Neuronal stem cell (in vitro differentiated cells): Measurements from ENCODE around the gene UTP14A.
A peak's percentile ranks its signal among the peaks of the same experiment; 100 is the strongest.

Experiments used
- DNase-seq: peaks from one replicate; pipeline ENCODE4 v3.0.0-alpha.2; 2013; ENCODE audit warnings: low spot score
- H2AFZ ChIP-seq: one replicate; pipeline ENCODE4 v1.6.1; 2013; ENCODE audit warnings: mild to moderate bottlenecking, low read length, inconsistent platforms
- H2AK5ac ChIP-seq: 2 replicates; pipeline ENCODE4 v1.6.1; 2013; ENCODE audit warnings: low read depth, mild to moderate bottlenecking, inconsistent platforms, low read length, moderate library complexity, mixed read lengths
- H2BK120ac ChIP-seq: 2 replicates; pipeline ENCODE4 v1.6.1; 2013; ENCODE audit warnings: low read depth, mild to moderate bottlenecking, inconsistent platforms, low read length, moderate library complexity, mixed read lengths
- H2BK12ac ChIP-seq: one replicate; pipeline ENCODE4 v1.6.1; 2013; ENCODE audit warnings: low read length, inconsistent platforms
- H2BK15ac ChIP-seq: 2 replicates; pipeline ENCODE4 v1.6.1; 2013; ENCODE audit warnings: mild to moderate bottlenecking, low read length, inconsistent platforms, mixed read lengths
- H2BK5ac ChIP-seq: one replicate; pipeline ENCODE4 v1.6.1; 2013; ENCODE audit warnings: inconsistent platforms, mild to moderate bottlenecking, low read length, moderate library complexity
- H3K14ac ChIP-seq: one replicate; pipeline ENCODE4 v1.6.1; 2013; ENCODE audit warnings: low read length, inconsistent platforms
- H3K18ac ChIP-seq: 2 replicates; pipeline ENCODE4 v1.6.1; 2013; ENCODE audit warnings: low read length, inconsistent platforms
- H3K23ac ChIP-seq: 2 replicates; pipeline ENCODE4 v1.6.1; 2013; ENCODE audit warnings: low read depth, mild to moderate bottlenecking, mixed read lengths, low read length, inconsistent platforms; ENCODE audit not compliant: poor library complexity
- H3K27ac ChIP-seq: replicated peaks from 3 replicates; pipeline ENCODE4 v1.5.1; 2013; ENCODE audit warnings: low read length, inconsistent platforms
- H3K27me3 ChIP-seq, 3 experiments: 2 replicates each; pipeline ENCODE4 v1.6.1; 2013; ENCODE audit warnings: low read length in 3 of 3, mild to moderate bottlenecking in 2 of 3, inconsistent platforms in 1 of 3, low read depth in 1 of 3, mixed read lengths in 1 of 3, moderate library complexity in 1 of 3; ENCODE audit not compliant: control insufficient read depth in 3 of 3, insufficient read depth in 3 of 3
- H3K36me3 ChIP-seq, 2 donors: replicated peaks in 1 of 2; 2 replicates each; pipeline ENCODE4 v1.6.1; 2013; ENCODE audit warnings: low read length in 2 of 2; ENCODE audit not compliant: control insufficient read depth in 2 of 2, insufficient read depth in 2 of 2
- H3K4ac ChIP-seq: 2 replicates; pipeline ENCODE4 v1.6.1; 2013; ENCODE audit warnings: inconsistent platforms, mild to moderate bottlenecking, low read length, moderate library complexity
- H3K4me1 ChIP-seq, 2 donors: 1 replicate in 1 of 2; 2 replicates in 1 of 2; pipeline ENCODE4 v1.6.1; 2013; ENCODE audit warnings: low read length in 2 of 2, low read depth in 1 of 2; ENCODE audit not compliant: control insufficient read depth in 2 of 2, insufficient read depth in 1 of 2
- H3K4me2 ChIP-seq: one replicate; pipeline ENCODE4 v1.6.1; 2013; ENCODE audit warnings: mild to moderate bottlenecking, low read length, inconsistent platforms; ENCODE audit not compliant: insufficient read depth, poor library complexity, severe bottlenecking
- H3K4me3 ChIP-seq, 2 donors: 2 replicates each; pipeline ENCODE4 v1.5.1; 2013; ENCODE audit warnings: low read length in 2 of 2, mild to moderate bottlenecking in 2 of 2, inconsistent platforms in 1 of 2, moderate library complexity in 1 of 2
- H3K79me1 ChIP-seq: one replicate; pipeline ENCODE4 v1.6.1; 2013; ENCODE audit warnings: low read depth, mild to moderate bottlenecking, inconsistent platforms, low read length, moderate library complexity
- H3K9ac ChIP-seq: one replicate; pipeline ENCODE4 v1.6.1; 2013; ENCODE audit warnings: mild to moderate bottlenecking, low read depth, low read length, inconsistent platforms; ENCODE audit not compliant: poor library complexity
- H3K9me3 ChIP-seq, 2 donors: replicated peaks in 1 of 2; 2 replicates each; pipeline versions ENCODE3 to v1.6.1; 2013; ENCODE audit warnings: low read length in 2 of 2, mild to moderate bottlenecking in 2 of 2, inconsistent platforms in 1 of 2, low read depth in 1 of 2, mixed read lengths in 1 of 2, moderate library complexity in 1 of 2; ENCODE audit not compliant: control insufficient read depth in 2 of 2, insufficient read depth in 1 of 2
- H4K8ac ChIP-seq: one replicate; pipeline ENCODE4 v1.6.1; 2013; ENCODE audit warnings: low read depth, mild to moderate bottlenecking, inconsistent platforms, low read length, moderate library complexity
- H4K91ac ChIP-seq: one replicate; pipeline ENCODE4 v1.6.1; 2013; ENCODE audit warnings: low read length, low read depth, mild to moderate bottlenecking, inconsistent platforms; ENCODE audit not compliant: poor library complexity
- WGBS, 2 donors: extraction: QIAGEN DNeasy Blood & Tissue Kit; methylation state at CpG; one replicate each; pipeline ENCODE4 v1.1.7; 2013; ENCODE audit warnings: missing lambda C conversion rate in 2 of 2, mixed read lengths in 1 of 2; ENCODE audit not compliant: insufficient read length in 2 of 2, insufficient replicate concordance in 1 of 2; ENCODE audit errors: extremely low coverage in 2 of 2; 5-methylcytosine and 5-hydroxymethylcytosine counted together

UTP14A gene

GRCh38 chrX:129958083-129958465, 52.1 kb downstream of the UTP14A start:
- H3K4ac ChIP-seq: no peak overlapping the region
- peak overlapping the region; percentile 89 for H2AFZ ChIP-seq
- H3K36me3 ChIP-seq: no peaks in the 10 kb centered on the region
- H4K91ac ChIP-seq: no peak overlapping the region
- peaks cover 0 to 30% (median 20%) of the 10 kb centered on the region in 3 experiments for H3K27me3 ChIP-seq
- H2BK5ac ChIP-seq: no peak overlapping the region
- H3K4me1 ChIP-seq: peaks cover 0 to 25% of the 10 kb centered on the region in 2 donors
- H3K79me1 ChIP-seq: no peaks in the 10 kb centered on the region
- no peaks in the 10 kb centered on the region for H3K9me3 ChIP-seq
- WGBS, 2 donors: no CpG with 5 or more reads among the region's 7 CpGs
- peak overlapping the region in 1 of 2 donors; percentile 47 for H3K4me3 ChIP-seq
- H2AK5ac ChIP-seq: no peak overlapping the region
- peak overlapping the region; percentile 56 for H3K4me2 ChIP-seq
- no peak overlapping the region for H2BK120ac ChIP-seq
- no peak overlapping the region for H4K8ac ChIP-seq
- no peak overlapping the region for H2BK12ac ChIP-seq
- no peak overlapping the region for H3K27ac ChIP-seq
- no peak overlapping the region for H3K23ac ChIP-seq
- DNase-seq: no peak
- no peak overlapping the region for H3K14ac ChIP-seq
- no peak overlapping the region for H3K9ac ChIP-seq
- no peak overlapping the region for H3K18ac ChIP-seq
- H2BK15ac ChIP-seq: no peak overlapping the region

GRCh38 chrX:129958814-129959492, 53.0 kb downstream of the UTP14A start:
- Histone ChIP-seq H3K18ac (no peak overlapping the region), H3K14ac (no peak overlapping the region), H3K9me3 (no peaks in the 10 kb centered on the region), H3K4me3 (no peak overlapping the region), H2BK12ac (no peak overlapping the region), H3K27ac (no peak overlapping the region), H2AK5ac (no peak overlapping the region), H3K9ac (no peak overlapping the region), H3K36me3 (no peaks in the 10 kb centered on the region), H4K91ac (no peak overlapping the region), H2BK5ac (no peak overlapping the region), H3K4me2 (no peak overlapping the region), H2BK120ac (no peak overlapping the region), H2AFZ (peak overlapping the region; percentile 76), H3K23ac (no peak overlapping the region), H4K8ac (no peak overlapping the region), H3K79me1 (no peaks in the 10 kb centered on the region), H2BK15ac (no peak overlapping the region), H3K4ac (no peak overlapping the region), H3K4me1 (peaks cover 0 to 20% of the 10 kb centered on the region in 2 donors), H3K27me3 (peaks cover 0 to 30% (median 20%) of the 10 kb centered on the region in 3 experiments)
- WGBS, 2 donors: no CpG with 5 or more reads among the region's 13 CpGs
- no peak for DNase-seq

- no peak overlapping the region for H2BK15ac ChIP-seq
- H3K4me2 ChIP-seq: peak overlapping the region; percentile 25
- no peak overlapping the region for H3K4me3 ChIP-seq
These were observed 53.5 kb downstream of the UTP14A start for GRCh38 chrX:129959493-129959832.

DNA sequence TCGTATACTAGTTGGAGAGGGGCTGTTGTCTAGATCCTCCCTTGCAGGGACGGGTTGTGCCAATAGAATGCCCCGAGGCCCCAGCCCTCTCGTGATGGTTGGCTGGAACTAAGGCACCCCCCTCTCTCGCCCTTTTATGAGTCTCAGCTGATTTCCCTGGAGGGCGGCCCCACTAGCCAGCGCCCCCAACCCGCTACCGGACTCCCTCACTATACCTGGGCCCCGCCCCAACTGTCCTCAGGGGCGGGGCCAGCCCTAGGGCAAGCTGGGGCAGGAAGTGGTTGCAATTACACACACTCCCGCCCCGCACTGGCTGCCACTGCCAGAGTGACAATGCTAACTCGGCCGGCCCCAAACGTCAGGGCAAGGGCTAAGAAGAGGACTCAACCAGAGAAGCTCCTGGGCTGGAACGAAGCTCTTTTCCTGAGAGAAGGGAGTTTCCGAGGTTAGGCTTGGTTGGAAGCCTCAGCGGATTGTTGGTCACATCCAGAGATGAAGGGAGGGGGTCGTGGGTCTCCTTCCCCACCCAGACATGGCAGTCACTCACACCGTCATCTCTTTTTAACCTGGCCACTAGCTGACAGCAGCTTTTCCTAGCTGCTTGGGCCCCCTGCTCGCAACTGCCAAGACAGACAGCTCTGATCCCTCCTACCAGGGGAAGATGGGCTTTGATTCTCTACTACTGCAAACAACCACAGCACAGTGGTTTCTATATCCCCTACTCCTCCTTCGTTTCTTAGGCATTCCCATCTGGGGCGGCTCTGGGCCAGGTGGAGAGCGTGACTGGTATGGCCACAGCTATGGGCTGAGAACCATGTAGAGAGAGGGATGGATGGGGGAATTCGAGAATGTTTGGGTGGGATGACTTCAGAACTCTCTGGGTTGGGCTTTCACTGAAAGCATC, 55.5 kb downstream of the UTP14A start:
- peak overlapping the region; percentile 66 for H3K4me2 ChIP-seq
- H4K91ac ChIP-seq: no peak overlapping the region
- no peak overlapping the region for H3K4ac ChIP-seq
- no peak overlapping the region for H3K23ac ChIP-seq
- no peak overlapping the region for H4K8ac ChIP-seq
- no peaks in the 10 kb centered on the region for H3K36me3 ChIP-seq
- H3K9me3 ChIP-seq: no peaks in the 10 kb centered on the region
- H2BK15ac ChIP-seq: no peak overlapping the region
- H3K4me3 ChIP-seq: peak overlapping the region; percentile 10 to 58
- H3K27ac ChIP-seq: no peak overlapping the region
- H3K4me1 ChIP-seq: peaks cover 0 to 13% of the 10 kb centered on the region in 2 donors
- H2BK5ac ChIP-seq: no peak overlapping the region
- H2AFZ ChIP-seq: peak overlapping the region; percentile 68
- no peak overlapping the region for H3K18ac ChIP-seq
- H3K9ac ChIP-seq: no peak overlapping the region
- DNase-seq: no peak
- peaks cover 0 to 27% (median 20%) of the 10 kb centered on the region in 3 experiments for H3K27me3 ChIP-seq
- no peak overlapping the region for H2BK12ac ChIP-seq
- no peak overlapping the region for H2BK120ac ChIP-seq
- no CpG with 5 or more reads among the region's 26 CpGs for WGBS, 2 donors
- H3K79me1 ChIP-seq: no peaks in the 10 kb centered on the region
- H3K14ac ChIP-seq: no peak overlapping the region
- H2AK5ac ChIP-seq: no peak overlapping the region

More at GRCh38 chrX:129959493-129959832, 53.5 kb downstream of the UTP14A start:
- Histone ChIP-seq H3K9me3 (no peaks in the 10 kb centered on the region), H2AFZ (peak overlapping the region; percentile 76), H3K18ac (no peak overlapping the region), H3K36me3 (no peaks in the 10 kb centered on the region), H3K4ac (no peak overlapping the region), H3K14ac (no peak overlapping the region), H4K8ac (no peak overlapping the region), H3K4me1 (peaks cover 0 to 17% of the 10 kb centered on the region in 2 donors), H4K91ac (no peak overlapping the region), H3K27ac (no peak overlapping the region), H3K79me1 (no peaks in the 10 kb centered on the region), H3K9ac (no peak overlapping the region), H3K27me3 (peaks cover 0 to 30% (median 20%) of the 10 kb centered on the region in 3 experiments), H2BK120ac (no peak overlapping the region), H2AK5ac (no peak overlapping the region), H2BK12ac (no peak overlapping the region), H3K23ac (no peak overlapping the region), H2BK5ac (no peak overlapping the region)
- no peak for DNase-seq
- WGBS, 2 donors: no CpG with 5 or more reads among the region's 19 CpGs
